Activated B cell treated with CpG ODN at 0.5 μM for 24 hours (primary cell): Measurements from ENCODE around the gene GTF2F2. TPM values are rescaled to one million over a fixed set of nuclear protein-coding genes. Genes with fewer than 3 reads are reported as not detected.

ENCODE experiments used
- ATAC-seq: fragments of 200-7000 bp; cut with Tn5 transposase; one replicate; pipeline ENCODE4 v1.10.0; 2021; ENCODE audit warnings: low read depth, mild to moderate bottlenecking, moderate library complexity
- CTCF ChIA-PET: fragments of 350-600 bp; sonication (Branson Sonifier 250); formaldehyde crosslinking; loops from one replicate; lab custom pipeline; 2021; ENCODE audit warnings: antibody characterized with exemption; lab: Charles Lee
- POLR2A ChIA-PET: fragments of 350-600 bp; sonication (Branson Sonifier 250); formaldehyde crosslinking; loops from one replicate; lab custom pipeline; 2021; ENCODE audit warnings: antibody characterized with exemption; lab: Charles Lee
- DNase-seq: peaks from one replicate; pipeline ENCODE4 v3.0.0; 2022
- H3K27ac Mint-ChIP-seq: one replicate; pipeline ENCODE4 v1.8.0; 2020; ENCODE audit warnings: mixed read lengths
- H3K27me3 Mint-ChIP-seq: one replicate; pipeline ENCODE4 v1.8.0; 2021; ENCODE audit warnings: mixed read lengths
- H3K36me3 Mint-ChIP-seq: one replicate; pipeline ENCODE4 v1.8.0; 2021; ENCODE audit warnings: low read depth, mixed read lengths
- H3K4me1 Mint-ChIP-seq: one replicate; pipeline ENCODE4 v1.8.0; 2021; ENCODE audit warnings: mixed read lengths
- H3K4me3 Mint-ChIP-seq: one replicate; pipeline ENCODE4 v1.8.0; 2020; ENCODE audit warnings: mild to moderate bottlenecking, mixed read lengths
- H3K9me3 Mint-ChIP-seq: one replicate; pipeline ENCODE4 v1.8.0; 2020; ENCODE audit warnings: mixed read lengths
- intact Hi-C: fragments of 100-400 bp; cut with micrococcal nuclease; formaldehyde crosslinking; loops from one replicate; pipeline ENCODE4 v1.15.1; 2024
- total RNA-seq: library from RNA; stranded (reverse); gene quantifications from 2 replicates; pipeline ENCODE4 v1.2.3, GENCODE V29; 2022
- TF ChIP-seq, protein P1 (sequence below): fragments of 200-600 bp; IDR thresholded peaks from one replicate; pipeline ENCODE4 v1.8.0; 2022; ENCODE audit warnings: antibody characterized with exemption, mild to moderate bottlenecking

GTF2F2 gene
- total RNA-seq, 1 donor from 2014 or later, result 19.8 TPM

DNA sequence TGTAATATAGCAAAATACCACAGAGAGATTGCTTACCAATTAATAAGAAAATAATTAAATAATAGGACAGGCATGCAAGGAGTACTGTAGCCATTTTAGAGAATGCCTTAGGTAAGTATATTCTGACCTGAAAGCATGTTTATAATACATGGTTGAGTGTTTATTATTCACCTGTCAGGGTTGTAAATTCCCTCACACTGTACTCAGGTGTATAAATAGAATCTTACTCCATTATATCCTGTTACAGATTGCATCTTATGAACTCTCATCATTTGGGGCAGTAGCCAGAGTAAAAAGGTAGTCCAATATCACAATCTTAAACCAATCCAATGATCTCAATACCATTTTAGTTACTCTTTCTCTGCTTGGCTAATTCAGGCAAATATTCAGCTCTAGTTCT, 35.8 kb upstream of the GTF2F2 start:
- Mint-ChIP-seq H3K4me3 (no peak overlapping the region), H3K4me1 (no peaks in the 10 kb centered on the region), H3K27me3 (no peaks in the 10 kb centered on the region), H3K9me3 (no peaks in the 10 kb centered on the region), H3K36me3 (no peaks in the 10 kb centered on the region), H3K27ac (no peak overlapping the region)
- ATAC-seq (no peak), DNase-seq (no peak)
- TF ChIP-seq, protein P1, sequence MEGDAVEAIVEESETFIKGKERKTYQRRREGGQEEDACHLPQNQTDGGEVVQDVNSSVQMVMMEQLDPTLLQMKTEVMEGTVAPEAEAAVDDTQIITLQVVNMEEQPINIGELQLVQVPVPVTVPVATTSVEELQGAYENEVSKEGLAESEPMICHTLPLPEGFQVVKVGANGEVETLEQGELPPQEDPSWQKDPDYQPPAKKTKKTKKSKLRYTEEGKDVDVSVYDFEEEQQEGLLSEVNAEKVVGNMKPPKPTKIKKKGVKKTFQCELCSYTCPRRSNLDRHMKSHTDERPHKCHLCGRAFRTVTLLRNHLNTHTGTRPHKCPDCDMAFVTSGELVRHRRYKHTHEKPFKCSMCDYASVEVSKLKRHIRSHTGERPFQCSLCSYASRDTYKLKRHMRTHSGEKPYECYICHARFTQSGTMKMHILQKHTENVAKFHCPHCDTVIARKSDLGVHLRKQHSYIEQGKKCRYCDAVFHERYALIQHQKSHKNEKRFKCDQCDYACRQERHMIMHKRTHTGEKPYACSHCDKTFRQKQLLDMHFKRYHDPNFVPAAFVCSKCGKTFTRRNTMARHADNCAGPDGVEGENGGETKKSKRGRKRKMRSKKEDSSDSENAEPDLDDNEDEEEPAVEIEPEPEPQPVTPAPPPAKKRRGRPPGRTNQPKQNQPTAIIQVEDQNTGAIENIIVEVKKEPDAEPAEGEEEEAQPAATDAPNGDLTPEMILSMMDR, result no peak
- ChIA-PET POLR2A (no interaction called here), CTCF (no interaction called here)
- intact Hi-C loops, result no loop called here

DNA sequence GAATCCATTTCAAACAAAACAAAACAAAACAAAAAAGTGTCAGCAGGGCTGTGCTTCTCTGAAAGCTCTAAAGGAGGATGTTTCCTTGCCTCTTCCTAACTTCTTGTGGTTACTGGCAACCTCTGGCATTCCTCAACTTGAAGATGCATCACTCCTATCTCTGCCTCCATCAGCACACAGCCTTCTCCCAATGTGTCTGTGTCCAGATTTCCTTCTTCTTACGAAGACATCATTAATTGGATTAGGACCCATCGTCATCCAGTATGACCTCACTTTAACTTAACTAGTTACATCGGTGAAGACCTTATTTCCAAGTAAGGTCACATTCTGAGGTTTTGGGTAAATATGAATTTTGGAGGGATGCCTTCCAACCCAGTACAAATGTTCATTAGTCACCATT, 33.8 kb upstream of the GTF2F2 start:
- ATAC-seq (no peak), DNase-seq (no peak)
- POLR2A ChIA-PET, result interaction anchor here (0.6 kb wide), 1 partner anchor 153 kb away, joined by 11 read pairs; no protein-coding TSS in a partner anchor
- Mint-ChIP-seq H3K36me3 (no peaks in the 10 kb centered on the region), H3K27ac (no peak overlapping the region), H3K4me3 (no peak overlapping the region), H3K27me3 (no peaks in the 10 kb centered on the region), H3K9me3 (no peaks in the 10 kb centered on the region), H3K4me1 (no peaks in the 10 kb centered on the region)
- intact Hi-C loops, result no loop called here
- CTCF ChIA-PET, result interaction anchor here (1.0 kb wide), 1 partner anchor 194 kb away, joined by 3 read pairs; no protein-coding TSS in a partner anchor
- TF ChIP-seq, protein P1, result no peak

GRCh38 chr13:45092663-45093062, 27.6 kb upstream of the GTF2F2 start:
- Mint-ChIP-seq H3K36me3 (no peaks in the 10 kb centered on the region), H3K4me3 (no peak overlapping the region), H3K27ac (no peak overlapping the region), H3K27me3 (no peaks in the 10 kb centered on the region), H3K4me1 (no peaks in the 10 kb centered on the region), H3K9me3 (no peaks in the 10 kb centered on the region)
- ChIA-PET POLR2A (no interaction called here), CTCF (interaction anchor here (0.9 kb wide), 1 partner anchor 9 kb away, joined by 3 read pairs; no protein-coding TSS in a partner anchor)
- ATAC-seq (no peak), DNase-seq (no peak)
- intact Hi-C loops, result no loop called here
- TF ChIP-seq, protein P1, result no peak

DNA sequence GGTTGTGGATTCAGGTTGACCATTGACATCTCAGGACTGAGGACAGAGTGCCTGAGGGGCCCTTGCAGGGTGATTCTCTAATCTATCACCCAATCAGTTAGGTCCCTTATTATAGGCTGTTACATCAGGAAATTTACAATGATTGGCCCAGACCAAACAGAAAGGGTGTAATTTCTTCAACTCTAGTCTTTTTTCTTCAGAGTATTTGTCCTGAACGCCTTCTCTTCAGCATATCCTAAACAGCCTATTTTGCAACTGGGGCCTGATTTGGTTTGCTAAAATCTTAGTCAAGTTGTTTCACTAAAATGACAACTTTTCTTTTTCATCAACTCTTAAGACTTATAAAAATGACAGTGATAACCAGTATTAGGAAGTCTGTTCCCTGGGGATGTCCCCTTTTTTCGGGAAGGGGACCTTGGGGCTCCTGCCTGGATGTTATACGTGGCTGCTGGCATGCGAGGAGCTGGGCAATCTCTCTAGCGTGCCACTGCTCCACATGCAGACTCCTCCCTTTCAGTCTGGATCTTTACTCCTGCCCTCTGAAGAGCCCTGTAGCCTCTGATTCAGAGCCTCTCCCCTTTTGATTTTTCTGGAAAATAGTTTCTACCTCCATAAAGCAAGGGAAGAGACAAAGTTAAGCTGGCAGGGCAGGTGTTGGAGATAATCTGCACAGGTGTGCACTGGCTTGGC, 19.6 kb upstream of the GTF2F2 start:
- H3K27ac Mint-ChIP-seq, result no peak overlapping the region
- no peaks in the 10 kb centered on the region for H3K9me3 Mint-ChIP-seq
- H3K4me1 Mint-ChIP-seq, result no peaks in the 10 kb centered on the region
- H3K36me3 Mint-ChIP-seq, result no peaks in the 10 kb centered on the region
- TF ChIP-seq, protein P1, result no peak
- intact Hi-C loops, result no loop called here
- ATAC-seq (no peak), DNase-seq (no peak)
- peaks cover 4% of the 10 kb centered on the region for H3K27me3 Mint-ChIP-seq
- POLR2A ChIA-PET, result no interaction called here
- CTCF ChIA-PET, result no interaction called here
- H3K4me3 Mint-ChIP-seq, result no peak overlapping the region

- TF ChIP-seq, protein P1, result no peak
- no peaks in the 10 kb centered on the region for H3K9me3 Mint-ChIP-seq
- no peaks in the 10 kb centered on the region for H3K36me3 Mint-ChIP-seq
- no peak overlapping the region for H3K27ac Mint-ChIP-seq
- POLR2A ChIA-PET, result no interaction called here
- CTCF ChIA-PET, result interaction anchor here (0.9 kb wide), 1 partner anchor 9 kb away, joined by 3 read pairs; no protein-coding TSS in a partner anchor
- no peak for DNase-seq
- intact Hi-C loops, result no loop called here
- no peak for ATAC-seq
- H3K4me1 Mint-ChIP-seq, result no peaks in the 10 kb centered on the region
- peaks cover 6% of the 10 kb centered on the region for H3K27me3 Mint-ChIP-seq
- no peak overlapping the region for H3K4me3 Mint-ChIP-seq
Observed at GRCh38 chr13:45101327-45102018, 18.8 kb upstream of the GTF2F2 start.
